GM12874 (cell line): ENCODE measurements around the gene IST1.

ENCODE experiments used
- TF ChIP-seq, protein P1 (sequence below): IDR thresholded peaks from 2 replicates; pipeline ENCODE4 v1.5.1; 2011; ENCODE audit warnings: low read depth, mild to moderate bottlenecking, control low read depth, low read length, moderate library complexity; ENCODE audit not compliant: insufficient read depth

The IST1 gene

DNA sequence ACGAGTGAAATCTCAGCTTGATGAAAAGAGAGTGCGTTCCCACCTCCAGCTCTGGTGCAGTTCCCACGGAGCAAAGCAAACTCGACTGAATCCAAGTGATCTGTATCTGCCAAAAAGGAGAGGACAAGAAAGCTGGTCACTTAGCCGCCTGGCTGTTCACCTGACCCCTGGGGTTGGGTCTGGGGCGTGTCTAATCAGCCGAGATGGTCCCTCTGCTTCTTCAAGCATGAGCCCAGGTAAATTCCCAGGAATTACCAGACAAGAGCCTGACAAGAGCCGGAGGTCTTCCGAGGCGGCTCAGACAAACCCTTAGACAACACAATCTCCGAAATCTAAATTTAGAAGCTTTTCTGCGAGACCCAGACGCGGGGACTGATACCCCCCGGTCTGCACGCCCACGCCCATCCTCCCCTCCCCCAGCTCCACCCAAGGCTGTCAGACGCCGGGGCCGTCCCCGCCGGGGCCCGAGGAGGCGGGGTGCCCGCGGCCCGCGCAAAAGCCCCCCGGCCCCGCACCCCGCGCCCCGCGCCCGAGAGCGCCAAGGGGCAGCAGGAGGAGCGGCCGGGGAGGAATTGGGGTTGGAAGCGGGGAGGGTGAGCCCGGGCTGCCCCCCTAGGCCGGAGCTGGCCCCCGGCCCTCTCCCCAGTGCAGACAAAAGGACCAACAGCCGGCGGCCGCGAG lies 12.0 kb upstream of the IST1 start:
- TF ChIP-seq, protein P1, sequence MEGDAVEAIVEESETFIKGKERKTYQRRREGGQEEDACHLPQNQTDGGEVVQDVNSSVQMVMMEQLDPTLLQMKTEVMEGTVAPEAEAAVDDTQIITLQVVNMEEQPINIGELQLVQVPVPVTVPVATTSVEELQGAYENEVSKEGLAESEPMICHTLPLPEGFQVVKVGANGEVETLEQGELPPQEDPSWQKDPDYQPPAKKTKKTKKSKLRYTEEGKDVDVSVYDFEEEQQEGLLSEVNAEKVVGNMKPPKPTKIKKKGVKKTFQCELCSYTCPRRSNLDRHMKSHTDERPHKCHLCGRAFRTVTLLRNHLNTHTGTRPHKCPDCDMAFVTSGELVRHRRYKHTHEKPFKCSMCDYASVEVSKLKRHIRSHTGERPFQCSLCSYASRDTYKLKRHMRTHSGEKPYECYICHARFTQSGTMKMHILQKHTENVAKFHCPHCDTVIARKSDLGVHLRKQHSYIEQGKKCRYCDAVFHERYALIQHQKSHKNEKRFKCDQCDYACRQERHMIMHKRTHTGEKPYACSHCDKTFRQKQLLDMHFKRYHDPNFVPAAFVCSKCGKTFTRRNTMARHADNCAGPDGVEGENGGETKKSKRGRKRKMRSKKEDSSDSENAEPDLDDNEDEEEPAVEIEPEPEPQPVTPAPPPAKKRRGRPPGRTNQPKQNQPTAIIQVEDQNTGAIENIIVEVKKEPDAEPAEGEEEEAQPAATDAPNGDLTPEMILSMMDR = peak; percentile 60; the same call in 1 of the 2 replicates

DNA sequence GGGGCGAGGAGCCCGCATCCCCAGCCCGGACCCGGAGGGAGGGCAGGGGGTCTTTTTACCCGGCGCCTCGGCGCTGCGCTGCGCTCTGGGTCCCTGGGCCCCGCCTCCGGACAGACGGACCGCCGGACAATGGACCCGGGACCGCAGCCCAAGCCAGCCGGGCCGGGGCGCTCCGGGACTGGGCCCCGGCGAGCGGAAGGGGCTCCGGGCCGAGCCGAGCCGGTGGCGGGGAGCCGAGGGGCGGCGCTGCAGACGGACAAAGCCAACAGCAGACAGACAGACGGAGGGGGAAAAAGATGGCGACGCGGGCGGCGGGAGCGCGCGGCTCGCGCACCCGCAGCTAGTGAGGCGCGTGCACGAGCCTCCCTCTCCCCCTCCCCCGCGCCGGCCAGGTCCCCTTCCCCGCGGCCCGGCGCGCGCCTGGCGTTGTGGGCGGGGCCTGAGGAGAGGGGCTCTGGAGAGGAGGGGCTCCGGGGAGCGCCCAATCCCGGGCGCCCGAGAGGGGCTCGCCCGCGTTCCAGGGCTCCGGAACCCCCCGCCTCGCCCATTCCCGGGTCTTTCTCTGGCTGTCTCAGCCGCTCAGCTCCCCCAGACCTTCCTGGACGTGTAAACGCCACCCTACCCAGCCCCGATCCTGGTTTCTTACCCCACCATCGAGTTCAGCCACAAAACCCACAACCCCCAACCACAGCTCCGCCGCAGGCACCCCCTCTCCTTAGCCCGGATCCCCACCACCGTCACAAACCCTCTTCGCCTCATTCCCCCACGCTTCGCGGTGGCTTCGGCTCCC lies 11.3 kb upstream of the IST1 start, which contains the start of gene ZNF821:
Gene ZNF821, minus strand, starts transcription at position 334 of the 790 bp plus-strand sequence. CDS start 4,236 bp downstream, outside the sequence.
- TF ChIP-seq, protein P1 = no peak; the same call in 1 of the 2 replicates

DNA sequence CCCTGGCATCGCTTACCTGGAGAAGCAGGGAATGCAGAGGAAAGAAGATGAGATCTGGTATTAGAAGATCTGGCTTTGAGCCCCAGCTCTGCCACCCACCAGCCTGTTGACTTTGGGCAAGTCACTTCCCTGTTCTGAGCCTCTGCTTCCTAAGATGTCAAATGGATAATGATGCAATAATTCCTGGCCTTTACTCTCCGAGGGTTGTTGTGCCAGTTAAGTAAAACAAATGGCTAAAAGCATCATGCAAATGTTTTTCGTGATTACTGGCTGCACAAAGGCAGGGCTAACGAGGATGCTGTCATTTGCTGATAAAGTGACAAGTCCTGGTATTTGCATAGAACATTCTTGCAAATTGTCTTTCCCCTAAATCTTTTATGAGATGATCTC lies 10.1 kb upstream of the IST1 start:
- TF ChIP-seq, protein P1 = no peak

DNA sequence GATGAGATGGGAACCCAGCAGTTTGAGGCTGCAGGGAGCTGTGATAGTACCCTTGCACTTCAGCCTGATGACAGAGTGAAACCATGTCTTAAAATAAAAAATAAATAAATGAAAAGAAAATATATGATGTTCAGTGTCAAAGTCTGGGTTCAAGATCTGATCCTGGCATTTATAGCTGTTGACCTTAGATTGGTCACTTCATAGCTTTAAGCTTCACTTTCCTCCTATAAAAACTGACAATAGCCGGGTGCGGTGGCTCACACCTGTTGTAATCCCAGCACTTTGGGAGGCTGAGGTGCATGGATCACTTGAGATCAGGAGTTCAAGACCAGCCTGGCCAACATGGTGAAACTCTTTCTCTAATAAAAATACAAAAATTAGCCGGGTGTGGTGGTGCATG lies 6.2 kb upstream of the IST1 start:
- TF ChIP-seq, protein P1 = no peak

DNA sequence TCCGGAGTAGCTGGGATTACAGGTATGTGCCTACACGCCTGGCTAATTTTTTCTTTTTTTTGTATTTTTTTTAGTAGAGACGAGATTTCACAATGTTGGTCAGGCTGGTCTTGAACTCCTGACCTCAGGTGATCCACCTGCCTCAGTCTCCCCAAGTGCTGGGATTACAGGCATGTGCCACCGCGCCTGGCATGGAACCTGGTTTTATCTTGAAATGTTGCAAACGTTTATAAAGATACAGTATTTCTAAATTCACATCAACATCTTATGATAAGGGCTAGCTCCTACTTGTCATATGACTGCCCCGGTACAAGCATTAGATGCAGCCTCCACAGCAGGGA lies 1.5 kb upstream of the IST1 start:
- TF ChIP-seq, protein P1 = no peak

DNA sequence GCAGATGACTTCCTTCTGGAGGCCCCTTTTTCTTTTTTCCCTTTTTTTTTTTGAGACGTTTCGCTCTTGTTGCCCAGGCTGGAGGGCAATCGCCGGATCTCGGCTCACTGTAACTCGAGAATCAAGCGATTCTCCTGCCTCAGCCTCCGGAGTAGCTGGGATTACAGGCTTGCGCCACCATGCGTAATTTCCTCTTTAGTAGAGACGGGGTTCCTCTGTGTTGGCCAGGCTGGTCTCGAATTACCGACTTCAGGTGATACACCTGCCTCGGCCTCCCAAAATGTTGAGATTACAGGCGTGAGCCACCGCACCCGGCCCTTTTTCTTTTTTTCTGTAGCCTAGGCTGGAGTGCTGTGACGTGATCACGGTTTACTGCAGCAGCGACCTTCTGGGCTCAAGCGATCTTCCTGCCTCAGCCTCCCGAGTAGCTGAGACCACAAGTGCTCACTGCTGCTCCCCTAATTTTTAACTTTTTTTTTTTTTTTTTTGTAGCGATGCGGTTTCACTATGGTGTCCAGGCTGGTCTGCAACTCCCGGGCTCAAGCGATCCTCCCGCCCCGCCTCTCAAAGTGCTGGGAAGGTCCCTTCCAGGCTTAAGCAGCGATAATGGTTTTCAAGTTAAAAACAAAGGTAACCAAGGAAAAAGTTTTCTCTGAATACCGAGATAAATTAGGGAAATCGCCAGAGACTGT lies 956 bp upstream of the IST1 start:
- TF ChIP-seq, protein P1 = no peak

DNA sequence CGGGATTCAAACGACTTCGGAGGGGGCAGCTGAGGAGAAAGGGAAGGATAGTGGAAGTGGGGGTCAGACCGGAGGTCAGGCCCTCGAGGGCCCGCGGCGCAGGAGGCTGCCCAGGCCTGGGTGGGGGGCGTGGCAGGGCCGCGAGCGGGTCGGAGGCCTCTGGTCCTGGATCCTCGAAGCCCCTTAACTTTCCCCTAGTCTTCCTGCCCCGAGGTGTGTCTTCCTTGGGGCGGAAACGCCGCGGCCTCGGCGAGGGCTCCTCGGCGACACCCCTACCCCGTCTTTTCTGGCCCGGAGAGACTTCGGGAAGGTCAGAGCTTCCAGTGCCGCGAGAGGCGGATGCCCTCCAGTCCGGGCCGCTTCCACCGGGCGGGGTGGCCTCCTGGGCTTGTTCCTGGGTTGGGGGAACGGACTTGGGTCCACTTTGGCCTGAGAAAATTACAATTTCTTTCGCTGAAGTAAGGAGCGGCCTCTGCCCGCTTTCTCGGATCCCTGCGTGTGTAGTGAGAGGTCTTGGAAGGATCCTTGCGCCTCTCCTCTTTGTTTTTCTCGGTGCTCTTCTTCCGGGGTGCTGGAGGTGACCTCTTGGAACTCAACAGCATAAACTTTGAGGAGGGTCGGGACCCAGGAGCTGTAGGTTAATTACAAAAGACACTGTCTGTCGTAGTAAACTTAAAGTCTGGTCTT lies 491 bp downstream of the IST1 start:
- TF ChIP-seq, protein P1 = no peak
